NCI-H2196 (cell line): ENCODE results near the gene NCS1.
"Not testable (repeated sequence)": the region's sequence is repeated elsewhere in the genome, so short reads cannot be mapped to it uniquely, and the experiment has no call there.

Experiments
- DNase-seq: peaks from one replicate; lab custom pipeline; 2025; ENCODE audit not compliant: unreplicated experiment; lab: John Stamatoyannopoulos, UW

NCS1 gene

GRCh38 chr9:130235558-130236435 is 63.6 kb downstream of the NCS1 start:
- DNase-seq = peak; percentile 76

GRCh38 chr9:130236436-130236985 is 64.3 kb downstream of the NCS1 start:
- DNase-seq = no peak

GRCh38 chr9:130237076-130237475 is 64.9 kb downstream of the NCS1 start:
- no peak for DNase-seq

GRCh38 chr9:130237763-130238524 is 65.7 kb downstream of the NCS1 start:
- no peak for DNase-seq

GRCh38 chr9:130239363-130239695 is 67.1 kb downstream of the NCS1 start:
- no peak for DNase-seq

- DNase-seq = no peak
Observed at GRCh38 chr9:130239741-130240241, 67.6 kb downstream of the NCS1 start.

- peak; percentile 81 for DNase-seq
Observed at GRCh38 chr9:130240410-130241197, 68.4 kb downstream of the NCS1 start.

GRCh38 chr9:130241198-130241535 is 69.0 kb downstream of the NCS1 start:
- DNase-seq = no peak

GRCh38 chr9:130242270-130243014 is 70.2 kb downstream of the NCS1 start:
- DNase-seq = no peak

GRCh38 chr9:130243015-130243881 is 71.0 kb downstream of the NCS1 start:
- DNase-seq = peak; percentile 79

- DNase-seq = no peak
Observed at GRCh38 chr9:130243882-130244170, 71.6 kb downstream of the NCS1 start.

- DNase-seq = no peak
Observed at GRCh38 chr9:130244548-130245165, 72.5 kb downstream of the NCS1 start.

GRCh38 chr9:130245474-130245873 is 73.3 kb downstream of the NCS1 start:
- no peak for DNase-seq

- DNase-seq = no peak
Observed at GRCh38 chr9:130246126-130246525, 73.9 kb downstream of the NCS1 start.

- DNase-seq = no peak
Observed at GRCh38 chr9:130254747-130255630, 82.8 kb downstream of the NCS1 start.

GRCh38 chr9:130255631-130256134 is 83.5 kb downstream of the NCS1 start:
- no peak for DNase-seq

- DNase-seq = no peak
Observed at GRCh38 chr9:130256644-130257043, 84.4 kb downstream of the NCS1 start.

GRCh38 chr9:130258137-130258536 is 85.9 kb downstream of the NCS1 start:
- DNase-seq = not testable (repeated sequence)
